K562 (cell line): ENCODE data around the gene CMIP. TPM values are rescaled to one million over a fixed set of nuclear protein-coding genes. Genes with fewer than 3 reads are reported as not detected.
A peak's percentile ranks its signal among the peaks of the same experiment; 100 is the strongest.

ENCODE experiments used
- ARID2 ChIP-seq: fragments of 450-650 bp; IDR thresholded peaks from 2 replicates; pipeline ENCODE4 v1.6.1; 2017; ENCODE audit warnings: antibody characterized with exemption, mild to moderate bottlenecking
- BHLHE40 ChIP-seq: IDR thresholded peaks from 2 replicates; pipeline ENCODE4 v1.6.1; 2011; ENCODE audit warnings: low read length, improper control_type of control experiment
- CAMTA2 ChIP-seq: fragments of 250-450 bp; sonication (Bioruptor Pico); conservative IDR thresholded peaks from 2 replicates; pipeline ENCODE4 v1.5.1; 2022
- DEAF1 ChIP-seq: fragments of 450-650 bp; formaldehyde crosslinking; IDR thresholded peaks from 2 replicates; pipeline ENCODE4 v1.4.0; 2020; ENCODE audit warnings: mild to moderate bottlenecking, moderate library complexity
- EWSR1 ChIP-seq: fragments of 450-650 bp; IDR thresholded peaks from 2 replicates; pipeline ENCODE4 v1.6.1; 2018; ENCODE audit warnings: borderline replicate concordance, mild to moderate bottlenecking, low read depth, moderate library complexity; ENCODE audit not compliant: partially characterized antibody
- EZH2 ChIP-seq: IDR thresholded peaks from 2 replicates; pipeline ENCODE4 v1.6.1; 2012; ENCODE audit warnings: low read depth, mild to moderate bottlenecking, inconsistent platforms, low read length, borderline replicate concordance
- HDAC2 ChIP-seq: fragments of 450-650 bp; IDR thresholded peaks from 2 replicates; pipeline ENCODE4 v1.6.1; 2016; ENCODE audit warnings: mild to moderate bottlenecking
- HNRNPUL1 ChIP-seq: fragments of 200-400 bp; formaldehyde crosslinking; IDR thresholded peaks from 2 replicates; pipeline ENCODE4 v1.6.1; 2017; ENCODE audit warnings: low read length
- HSF4 ChIP-seq: fragments of 250-450 bp; sonication (Bioruptor Pico); IDR thresholded peaks from 2 replicates; pipeline ENCODE4 v2.1.2; 2022; ENCODE audit warnings: mild to moderate bottlenecking, moderate library complexity, borderline replicate concordance
- LCOR ChIP-seq: sonication (generic); formaldehyde crosslinking; IDR thresholded peaks from 2 replicates; pipeline ENCODE4 v1.8.0; 2022; ENCODE audit warnings: mild to moderate bottlenecking, missing genetic modification reagents
- NFIC ChIP-seq: fragments of 450-650 bp; IDR thresholded peaks from 2 replicates; pipeline ENCODE4 v1.6.1; 2017; ENCODE audit warnings: mild to moderate bottlenecking, inconsistent platforms
- RHOXF2B ChIP-seq: fragments of 250-450 bp; sonication (Bioruptor Pico); conservative IDR thresholded peaks from 2 replicates; pipeline ENCODE4 v1.5.1; 2021
- SMARCE1 ChIP-seq: fragments of 450-650 bp; IDR thresholded peaks from 2 replicates; pipeline ENCODE4 v1.7.1; 2016; ENCODE audit warnings: mild to moderate bottlenecking
- SOX6 ChIP-seq: fragments of 450-650 bp; IDR thresholded peaks from 2 replicates; pipeline ENCODE4 v1.6.1; 2014; ENCODE audit warnings: mild to moderate bottlenecking
- ZBTB1 ChIP-seq: sonication (generic); formaldehyde crosslinking; IDR thresholded peaks from 2 replicates; pipeline ENCODE4 v1.8.1; 2023; ENCODE audit warnings: missing genetic modification reagents, low read depth, mild to moderate bottlenecking, borderline replicate concordance
- ZNF134 ChIP-seq: fragments of 250-450 bp; sonication (Bioruptor Pico); conservative IDR thresholded peaks from 2 replicates; pipeline ENCODE4 v1.4.0; 2020
- ZNF224 ChIP-seq: sonication (generic); formaldehyde crosslinking; IDR thresholded peaks from 2 replicates; pipeline ENCODE4 v1.8.0; 2022; ENCODE audit warnings: mild to moderate bottlenecking, missing genetic modification reagents
- ZNF277 ChIP-seq: fragments of 250-450 bp; sonication (Bioruptor Pico); IDR thresholded peaks from 2 replicates; pipeline ENCODE4 v1.8.0; 2022; ENCODE audit warnings: inconsistent platforms, mild to moderate bottlenecking, moderate library complexity, borderline replicate concordance
- ZNF511 ChIP-seq: sonication (generic); formaldehyde crosslinking; IDR thresholded peaks from 2 replicates; pipeline ENCODE4 v1.8.0; 2022; ENCODE audit warnings: mild to moderate bottlenecking, missing genetic modification reagents
- polyA plus RNA-seq, 8 experiments: library from polyadenylated mRNA; depleted of rRNA in 4 of 8; stranded (reverse) in 5 of 8; unstranded in 3 of 8; fragments of >200 nt; fragmentation: Nextera tagmentation in 2 of 8; fragmentation: Illumina TruSeq in 1 of 8; extraction: Ambion mirVana in 2 of 8; extraction: Trizol in 1 of 8; gene quantifications; 2 replicates each; pipeline versions ENCODE4 v1.2.1 to v1.2.3, GENCODE V29; 2011 to 2014; ENCODE audit warnings: inconsistent platforms in 1 of 8, missing spikeins in 1 of 8
- total RNA-seq, 7 experiments: library from RNA; depleted of rRNA in 6 of 7; stranded (reverse); fragments of >200 nt in 6 of 7; fragmentation: Illumina TruSeq in 2 of 7; extraction: Trizol in 2 of 7; gene quantifications; 2 replicates each; pipeline versions ENCODE4 v1.2.1 to v1.2.3, GENCODE V29; 2011 to 2021; ENCODE audit warnings: low replicate concordance in 1 of 7

Gene CMIP
- total and polyA plus RNA-seq, 9 of the 15 experiments (the other 6 are each of a cell fraction or from before 2014, with no cell fraction given), result 0.94 to 82.5 (median 10.3) TPM

- TF ChIP-seq EWSR1, result no peak
- TF ChIP-seq ZBTB1 (CRISPR knock-in tag), result no peak
- TF ChIP-seq DEAF1 (CRISPR knock-in tag), result no peak
- no peak for TF ChIP-seq HNRNPUL1
- no peak for TF ChIP-seq ARID2
- no peak for TF ChIP-seq NFIC
- TF ChIP-seq LCOR (CRISPR knock-in tag), result no peak
- TF ChIP-seq HSF4, result no peak
- TF ChIP-seq SMARCE1, result peak; percentile 47; the same call in 1 of the 2 replicates
- no peak for TF ChIP-seq ZNF277 (CRISPR knock-in tag)
- TF ChIP-seq HDAC2, result no peak
- TF ChIP-seq SOX6, result no peak
- TF ChIP-seq ZNF224 (CRISPR knock-in tag), result no peak
- TF ChIP-seq CAMTA2 (CRISPR knock-in tag), result no peak
- TF ChIP-seq ZNF511 (CRISPR knock-in tag), result no peak
- TF ChIP-seq EZH2, result no peak
- TF ChIP-seq BHLHE40, result no peak
- TF ChIP-seq RHOXF2B (CRISPR knock-in tag), result no peak
- no peak for TF ChIP-seq ZNF134 (CRISPR knock-in tag)
- TF ChIP-seq, all 486 proteins: peak for 54
Measured at GRCh38 chr16:81482329-81483063, 37.9 kb downstream of the CMIP start (continued).
